NCI-H2171 treated with DMSO at 0.1 percent for 48 hours (cell line): ENCODE results near the gene CDC14A.
A peak's percentile ranks its signal among the peaks of the same experiment; 100 is the strongest.

Experiments
- DNase-seq: peaks from one replicate; lab custom pipeline; 2025; lab: John Stamatoyannopoulos, UW

CDC14A gene

DNA sequence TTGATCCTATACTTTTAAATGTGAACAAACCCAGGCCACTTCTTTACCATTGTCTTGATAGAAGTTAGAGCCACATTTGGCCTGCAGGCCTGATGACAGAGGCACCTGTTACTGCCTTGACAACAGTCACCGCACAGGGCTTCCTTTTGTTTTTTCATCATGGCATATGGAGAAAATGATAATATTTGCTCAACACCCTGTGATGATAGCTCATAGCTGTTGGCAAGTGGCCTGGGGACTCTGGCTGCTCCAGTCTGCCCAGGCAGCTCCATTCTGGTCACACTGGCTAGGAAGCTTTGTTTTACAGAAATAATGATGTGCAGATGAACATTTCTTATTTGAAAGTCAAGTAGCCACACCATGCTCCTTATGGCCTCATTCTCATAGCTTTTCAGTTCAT, 96.1 kb downstream of the CDC14A start:
- DNase-seq, result peak; percentile 34

DNA sequence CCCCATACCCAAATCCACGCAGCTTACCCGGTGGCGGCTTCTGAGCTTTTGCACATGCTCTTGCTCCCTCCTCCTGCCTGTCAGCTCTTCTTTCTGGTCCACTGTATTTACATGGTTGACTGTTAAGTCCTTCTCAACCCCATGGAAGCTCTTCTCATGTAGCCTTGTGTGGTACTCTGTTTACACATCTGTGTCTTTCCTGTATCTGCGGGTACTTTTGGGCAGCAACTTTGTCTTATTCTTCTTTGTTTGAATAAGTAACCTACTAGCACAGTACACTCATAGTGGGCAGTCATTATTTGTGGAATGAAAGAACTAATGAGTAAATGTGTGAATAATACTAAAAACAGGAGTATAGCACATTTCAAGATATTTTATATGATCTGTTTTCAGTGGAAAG, 97.2 kb downstream of the CDC14A start:
- DNase-seq, result no peak

DNA sequence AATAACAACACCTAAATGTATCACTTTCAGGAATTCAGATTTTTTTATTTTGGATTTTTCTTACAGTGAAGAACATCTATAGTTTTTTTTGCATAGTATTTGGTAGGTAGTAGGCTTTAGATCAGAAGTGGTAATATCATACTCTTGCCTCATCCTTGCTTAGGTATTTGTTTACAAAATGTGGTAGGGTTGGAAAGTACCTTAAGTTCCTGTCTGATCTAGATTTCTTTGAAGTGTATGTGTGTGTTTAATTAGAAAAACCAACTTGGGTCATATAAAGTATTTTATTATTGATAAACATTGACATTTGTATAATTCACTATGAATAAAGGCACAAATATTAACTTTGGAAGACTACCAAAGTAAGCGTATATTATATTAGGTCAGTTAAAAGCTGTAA, 100.3 kb downstream of the CDC14A start:
- no peak for DNase-seq

DNA sequence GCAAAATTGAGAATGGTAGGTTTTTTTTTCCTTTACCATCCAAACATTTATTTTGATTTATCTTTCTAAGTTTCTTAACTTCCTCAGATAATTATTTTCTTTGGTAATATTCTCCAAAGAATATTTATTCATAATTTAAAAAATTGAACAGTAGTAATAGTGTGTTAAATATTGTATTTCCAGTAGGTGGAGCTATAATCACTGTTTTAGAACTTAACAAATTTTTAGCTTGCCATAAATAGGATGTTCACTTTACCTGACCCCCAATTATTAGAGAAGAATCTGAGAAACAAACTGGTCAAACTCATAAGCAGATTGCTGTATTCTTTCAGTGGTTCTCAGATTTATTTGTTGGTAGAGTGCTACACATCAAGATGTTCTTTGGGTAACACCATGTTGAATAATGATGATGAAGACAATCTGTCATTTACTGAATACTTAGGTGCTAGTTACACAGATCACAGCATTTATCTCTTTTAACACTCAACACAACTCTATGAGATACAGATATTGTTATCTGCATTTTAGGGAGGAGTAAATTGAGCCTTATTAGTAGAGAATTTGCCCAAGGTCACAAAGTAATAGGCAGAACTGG, 103.3 kb downstream of the CDC14A start:
- peak; percentile 33 for DNase-seq

DNA sequence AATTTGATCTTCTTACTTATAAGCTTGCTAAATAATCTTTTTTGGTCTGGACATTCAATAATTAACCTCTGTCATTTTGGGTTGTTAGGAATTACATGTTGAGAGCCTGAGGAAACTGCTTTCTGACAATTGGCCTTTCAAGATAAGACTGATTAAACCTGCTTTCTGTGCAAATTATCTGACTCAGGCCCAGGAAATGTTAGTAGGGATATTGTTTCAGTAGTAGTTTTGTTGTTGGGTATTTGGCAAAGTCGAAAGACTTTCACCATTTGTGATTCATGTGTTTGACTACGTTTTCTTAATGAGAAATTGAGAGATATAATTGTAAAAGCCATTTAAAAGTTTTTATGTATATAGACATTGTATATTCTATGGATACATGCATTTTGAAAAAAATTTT, 104.6 kb downstream of the CDC14A start:
- no peak for DNase-seq

DNA sequence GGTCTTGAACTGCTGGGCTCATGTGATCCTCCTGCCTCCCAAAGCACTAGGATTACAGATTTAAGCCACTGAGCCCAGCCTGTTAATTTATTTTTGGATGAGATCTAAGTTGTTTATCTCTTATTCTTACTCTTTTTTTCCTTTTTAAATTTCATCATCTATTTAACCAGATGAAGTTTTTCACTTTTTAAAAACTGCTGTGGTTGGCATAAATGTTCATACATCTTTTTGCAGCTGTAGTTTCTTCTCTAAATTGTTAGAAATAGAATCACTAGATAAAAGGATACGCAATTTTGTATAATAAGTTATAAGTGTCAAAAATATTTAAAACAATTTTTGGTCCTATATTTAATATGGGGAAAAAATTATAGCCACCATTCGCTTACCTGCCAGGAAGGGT, 105.4 kb downstream of the CDC14A start:
- DNase-seq, result no peak

DNA sequence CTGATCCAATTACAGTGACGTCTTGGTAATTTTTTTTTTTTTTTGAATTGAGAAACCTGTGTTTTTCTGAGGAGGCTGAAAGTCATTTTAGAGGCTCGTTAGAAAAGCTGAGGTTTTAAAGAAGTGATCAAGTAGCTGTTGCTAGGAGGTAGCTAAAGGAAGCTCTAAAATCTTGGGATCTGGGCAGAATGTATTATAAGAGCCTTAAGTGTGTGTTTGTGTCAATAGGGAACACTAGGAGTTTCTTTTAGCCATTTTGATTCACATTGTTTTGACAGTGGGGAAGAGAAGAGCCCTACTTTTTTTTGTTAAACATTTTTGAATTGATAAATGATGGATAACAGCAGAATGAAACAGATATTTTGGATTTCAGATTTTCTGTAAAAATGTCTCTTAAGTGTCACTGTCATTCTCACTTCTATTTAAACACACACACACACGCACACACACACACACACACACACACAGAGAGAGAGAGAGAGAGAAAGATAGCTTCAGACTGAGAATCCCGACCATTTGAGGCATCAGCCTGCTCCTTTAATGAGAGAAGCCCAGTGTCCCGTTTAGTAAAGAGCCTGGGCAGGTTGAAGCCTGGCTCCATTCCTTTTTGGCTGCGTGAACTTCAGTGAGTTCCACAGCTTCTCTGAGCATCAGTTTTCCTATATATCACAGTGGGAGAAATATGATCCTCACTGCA, 106.5 kb downstream of the CDC14A start:
- DNase-seq, result peak; percentile 53

DNA sequence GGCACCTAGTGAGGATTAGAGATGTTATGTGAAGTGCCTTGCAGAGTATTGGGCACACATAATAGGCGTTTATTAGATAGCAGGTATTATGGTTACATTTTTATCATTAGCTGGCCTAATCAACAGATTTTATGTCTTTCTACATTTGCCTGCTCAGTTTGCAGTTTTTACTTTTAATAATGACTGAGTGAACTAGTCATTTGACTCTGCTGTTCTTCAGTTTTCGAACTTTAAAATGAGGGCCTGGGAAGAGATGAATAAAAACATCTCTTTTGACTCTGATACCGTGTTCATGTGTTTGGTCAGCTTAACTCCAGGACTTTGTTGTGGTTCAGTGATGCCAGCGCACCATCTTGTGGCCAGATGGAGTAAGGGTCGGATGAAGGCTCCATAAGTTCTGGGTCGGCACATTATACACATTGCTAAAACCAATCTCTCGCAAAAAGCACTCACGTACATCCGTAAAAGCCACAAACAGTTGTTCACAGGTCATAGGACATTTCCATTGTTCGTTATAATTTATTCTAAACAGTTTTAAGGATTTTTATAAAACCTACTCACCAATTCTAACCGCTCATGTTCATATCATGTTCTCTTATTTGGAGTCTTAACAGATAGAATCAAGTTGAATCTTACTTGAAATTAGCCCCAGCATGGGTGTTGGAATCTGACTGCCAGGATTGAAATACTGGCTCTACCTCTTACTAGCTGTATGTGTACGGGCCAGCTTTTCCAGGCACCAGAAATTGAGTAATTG, 107.2 kb downstream of the CDC14A start:
- peak; percentile 71 for DNase-seq

DNA sequence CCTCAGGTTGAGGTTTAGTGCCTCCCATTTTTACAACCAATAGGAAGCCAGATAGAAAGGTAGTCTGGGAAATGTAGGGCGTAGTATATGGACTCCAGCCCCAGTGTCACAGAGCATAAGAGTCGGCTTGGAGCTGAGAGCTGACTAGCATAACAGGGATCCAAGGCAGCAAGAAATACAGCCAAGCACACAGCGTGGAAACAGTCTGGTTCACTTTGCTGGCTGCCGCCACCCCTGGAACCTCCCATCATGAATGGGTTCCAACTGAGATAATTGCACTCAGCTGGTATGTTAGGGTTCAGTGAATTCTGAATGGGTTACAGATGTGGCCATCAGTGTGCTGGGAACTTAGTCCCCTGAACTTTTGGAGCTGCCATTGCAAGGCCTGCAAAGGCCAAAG, 108.9 kb downstream of the CDC14A start:
- DNase-seq, result peak; percentile 29

DNA sequence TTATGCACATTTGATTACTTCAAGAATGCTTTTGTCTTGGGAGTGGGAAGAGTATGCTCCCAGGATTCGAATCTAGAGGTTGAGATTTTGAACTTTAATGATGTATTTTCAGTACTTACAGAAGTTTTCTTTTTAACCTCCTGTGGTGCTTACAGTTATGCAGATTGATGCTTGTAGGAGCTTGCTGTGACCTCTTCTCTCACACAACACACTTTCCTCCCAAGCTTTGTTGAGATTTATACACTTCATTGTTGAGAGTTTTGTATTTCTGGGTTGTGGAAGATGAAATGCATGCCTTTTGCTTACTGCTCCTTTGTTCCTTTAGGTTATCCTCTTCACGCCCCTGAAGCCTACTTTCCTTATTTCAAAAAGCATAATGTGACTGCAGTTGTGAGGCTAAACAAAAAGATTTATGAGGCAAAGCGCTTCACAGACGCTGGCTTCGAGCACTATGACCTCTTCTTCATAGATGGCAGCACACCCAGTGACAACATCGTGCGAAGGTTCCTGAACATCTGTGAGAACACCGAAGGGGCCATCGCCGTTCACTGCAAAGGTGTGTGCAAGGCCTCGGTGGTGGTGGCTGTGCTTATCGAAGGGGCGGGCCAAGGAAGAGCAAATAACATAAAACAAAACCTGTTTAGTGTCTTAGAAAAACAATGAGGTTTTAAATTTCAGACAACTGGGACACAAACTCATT, 110.2 kb downstream of the CDC14A start:
- DNase-seq, result no peak

DNA sequence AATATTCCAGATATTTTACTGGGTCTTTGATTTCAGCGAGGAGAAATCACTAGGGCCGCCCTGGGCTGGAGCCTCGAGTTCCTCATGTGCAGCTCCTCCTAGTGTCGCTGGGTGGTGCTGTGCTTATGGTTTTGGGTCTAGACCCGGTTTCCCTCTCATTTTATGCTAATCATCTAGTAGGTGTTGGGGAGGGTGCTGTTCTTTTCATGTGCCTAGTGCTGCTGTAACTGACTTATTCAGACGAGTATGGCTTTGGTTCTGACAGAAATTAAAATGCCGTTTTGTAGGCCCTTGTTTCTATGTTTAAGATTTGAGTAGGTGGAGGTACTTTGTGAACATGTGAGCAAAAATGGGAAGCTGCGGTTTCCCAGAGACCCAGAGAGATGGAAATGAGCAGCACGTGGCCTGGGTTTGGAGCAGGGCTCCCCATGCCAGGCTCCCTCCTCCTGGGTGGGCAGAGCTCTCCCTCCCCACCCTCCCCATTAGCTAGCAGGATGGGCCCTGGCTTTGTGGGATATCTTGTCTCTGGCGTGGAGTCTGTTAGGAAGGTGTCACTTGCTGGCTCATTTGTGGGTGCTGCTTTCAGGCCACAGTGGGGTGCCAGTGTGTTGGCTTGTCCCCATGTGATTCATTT, 111.6 kb downstream of the CDC14A start:
- peak; percentile 76 for DNase-seq

DNA sequence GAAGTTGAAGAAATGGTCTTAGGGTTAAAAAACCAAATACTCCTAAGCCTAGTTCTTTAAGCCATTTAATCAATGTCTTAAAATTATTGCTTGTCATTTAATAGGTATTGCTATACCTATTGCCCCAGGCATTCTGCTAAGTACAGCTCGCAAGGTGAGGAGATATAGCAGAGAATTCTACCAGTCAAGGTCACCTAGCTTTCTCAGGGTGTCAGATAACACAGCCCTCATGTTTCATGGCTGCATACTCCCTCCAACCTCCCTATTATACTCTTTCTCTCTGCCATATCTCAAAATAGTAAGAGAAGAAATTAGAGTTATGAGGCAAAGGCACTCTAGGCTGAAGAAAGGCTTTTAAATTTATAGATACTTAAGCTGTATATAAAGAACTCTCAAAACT, 117.3 kb downstream of the CDC14A start:
- DNase-seq, result peak; percentile 89

DNA sequence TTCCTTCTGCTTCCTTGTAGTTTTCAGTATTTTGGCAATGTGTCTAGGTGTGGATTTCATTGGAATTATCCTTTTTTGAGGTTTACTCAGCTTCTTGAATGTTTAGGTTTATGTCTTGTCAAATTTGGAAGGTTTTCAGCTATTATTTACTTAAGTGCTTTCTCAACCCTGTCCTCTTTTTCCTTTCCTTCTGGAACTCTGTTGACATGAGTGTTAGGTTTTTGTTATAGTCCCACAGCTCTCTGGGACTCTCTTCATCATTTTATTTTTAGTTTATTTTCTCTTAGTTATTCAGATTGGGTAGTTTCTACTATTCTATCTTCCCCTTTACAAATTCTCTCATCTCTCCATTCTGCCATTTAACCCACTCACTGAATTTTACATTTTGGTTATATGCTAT, 122.5 kb downstream of the CDC14A start:
- DNase-seq, result no peak

DNA sequence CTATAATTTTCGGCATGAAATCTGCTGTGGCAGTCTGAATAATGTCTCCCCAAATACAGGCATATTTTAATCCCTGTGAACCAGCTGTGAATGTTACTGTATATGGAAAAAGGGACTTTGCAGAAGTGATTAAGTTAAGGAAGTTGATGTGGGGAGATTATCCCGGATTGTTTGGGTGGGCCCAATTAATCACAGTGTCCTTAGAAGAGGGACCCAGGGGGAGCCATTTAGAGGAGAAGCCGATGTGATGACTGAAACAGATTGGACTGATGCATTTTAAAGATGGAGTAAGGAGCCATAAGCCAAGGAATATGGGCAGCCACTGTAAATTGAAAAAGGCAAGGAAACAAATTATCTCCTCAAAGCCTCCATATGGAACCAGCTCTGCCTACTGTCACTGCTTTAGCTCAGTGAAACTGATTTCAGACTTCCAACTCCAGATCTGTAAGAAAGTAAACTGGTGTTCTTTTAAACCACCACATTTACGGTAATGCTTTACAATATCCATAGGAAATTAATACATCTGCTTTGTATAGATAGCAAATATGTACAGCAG, 124.5 kb downstream of the CDC14A start:
- DNase-seq, result no peak

DNA sequence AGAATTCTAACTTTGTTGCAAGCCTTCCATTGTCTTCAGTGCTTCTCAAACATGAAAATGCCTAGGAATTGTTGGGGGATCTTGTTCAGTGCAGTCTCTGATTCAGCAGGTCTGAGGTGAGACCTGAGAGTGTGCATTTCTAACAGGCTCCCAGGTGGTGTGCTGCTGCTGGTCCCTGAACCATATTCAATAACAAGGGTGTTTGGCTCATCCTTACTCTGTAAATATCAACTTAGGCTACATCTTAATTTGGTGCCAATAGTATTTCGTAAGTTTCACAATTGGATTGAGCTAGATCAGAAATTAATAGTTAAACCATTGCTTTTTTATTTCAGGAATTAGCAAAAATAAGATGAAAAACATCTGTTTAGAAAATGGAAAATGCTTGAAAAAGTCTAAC, 126.5 kb downstream of the CDC14A start:
- peak; percentile 37 for DNase-seq

DNA sequence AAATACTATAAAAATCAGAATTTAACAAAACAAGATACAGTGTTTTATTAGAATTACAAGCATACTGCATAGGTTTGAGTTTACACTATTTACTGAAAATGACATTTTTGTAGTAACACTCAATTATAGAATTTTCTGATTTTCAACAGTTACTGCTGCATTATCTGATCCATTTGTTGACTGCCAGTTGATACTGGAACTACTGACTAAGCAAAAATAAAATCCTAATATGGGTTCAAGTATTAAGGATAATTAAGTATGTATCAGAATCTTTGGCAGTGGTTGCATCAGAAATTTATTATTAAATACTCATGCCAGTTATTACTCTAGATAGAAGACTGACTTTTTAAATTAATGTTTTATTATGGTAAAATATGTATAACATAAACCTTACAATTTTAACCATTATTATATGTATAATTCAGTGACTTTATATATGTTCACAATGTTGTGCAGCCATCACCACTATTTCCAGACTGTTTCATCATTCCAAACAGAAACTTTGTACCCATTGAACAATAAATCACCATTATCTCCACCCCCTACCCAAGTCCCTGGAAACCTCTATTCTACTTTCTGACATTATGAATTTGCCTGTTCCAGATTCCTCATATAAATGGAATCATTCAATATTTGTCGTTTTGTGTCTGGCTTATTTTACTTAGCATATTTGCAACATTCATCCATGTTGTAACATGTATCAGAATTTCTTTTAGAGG, 127.5 kb downstream of the CDC14A start:
- no peak for DNase-seq

DNA sequence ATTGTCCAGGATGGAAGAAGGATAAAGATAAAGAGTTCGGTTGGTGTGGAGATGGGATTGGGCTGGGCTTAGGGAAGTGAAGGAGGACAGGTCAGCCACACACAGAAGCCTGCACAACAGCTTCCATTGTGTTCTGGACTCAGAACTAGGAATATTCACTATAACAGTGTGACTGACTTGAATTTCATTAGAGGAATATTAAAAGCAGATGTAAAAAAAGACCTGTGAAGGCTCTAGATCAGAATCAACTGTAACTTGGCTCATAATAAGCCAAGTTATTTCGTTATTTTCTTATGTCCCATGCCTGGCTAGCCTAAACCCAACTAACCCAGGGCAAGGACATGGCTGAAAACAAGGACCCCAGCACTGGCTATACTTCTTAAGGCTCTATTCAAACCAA, 129.0 kb downstream of the CDC14A start:
- no peak for DNase-seq

DNA sequence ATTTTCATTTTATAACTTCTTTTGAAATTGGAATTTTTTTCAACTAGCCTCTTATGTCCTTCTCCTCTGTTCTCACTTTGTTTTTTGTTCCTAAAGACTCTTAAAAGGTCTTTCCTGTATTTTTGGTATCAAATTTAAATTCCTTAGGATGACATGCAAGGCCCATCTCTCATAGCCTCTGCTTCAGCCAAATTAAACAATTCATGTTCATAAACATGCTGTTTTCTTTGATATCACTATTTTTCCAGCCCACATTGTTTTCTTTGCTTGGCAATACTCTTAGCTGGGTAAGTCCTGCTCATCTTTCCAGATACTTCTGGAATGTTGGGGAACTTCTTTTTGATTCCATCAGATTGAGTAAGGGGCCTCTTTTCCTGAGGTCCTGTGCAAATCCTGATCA, 129.9 kb downstream of the CDC14A start:
- DNase-seq, result no peak

DNA sequence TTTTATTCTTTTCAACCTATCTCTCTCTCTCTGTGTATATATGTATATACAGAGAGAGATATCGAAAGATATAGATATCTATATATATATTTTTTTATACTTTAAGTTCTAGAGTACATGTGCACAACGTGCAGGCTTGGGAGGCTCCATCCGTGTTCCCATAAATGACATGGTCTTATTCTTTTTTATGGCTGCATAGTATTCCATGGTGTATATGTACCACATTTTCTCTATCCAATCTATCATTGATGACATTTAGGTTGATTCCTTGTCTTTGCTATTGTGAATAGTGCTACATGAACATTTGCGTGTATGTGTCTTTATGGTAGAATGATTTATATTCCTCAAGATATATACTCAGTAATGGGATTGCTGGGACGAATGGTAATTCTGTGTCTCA, 130.4 kb downstream of the CDC14A start:
- DNase-seq, result no peak

DNA sequence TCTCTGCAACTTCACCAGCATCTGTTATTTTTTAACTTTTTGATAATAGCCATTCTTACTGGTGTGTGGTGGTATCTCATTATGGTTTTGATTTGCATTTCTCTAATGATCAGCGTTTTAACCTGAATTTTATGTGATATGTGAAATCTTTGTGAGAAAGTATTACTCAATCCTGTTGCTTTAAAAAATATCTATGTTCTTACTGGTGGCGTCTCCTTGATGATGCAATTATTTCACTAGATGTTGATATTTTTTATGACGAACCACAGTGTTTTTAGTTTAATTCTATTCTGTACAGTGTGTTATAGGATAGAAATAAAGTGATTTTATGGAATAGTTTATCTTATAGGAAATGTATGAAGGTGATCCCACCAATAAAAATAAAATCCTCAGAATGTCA, 130.9 kb downstream of the CDC14A start:
- no peak for DNase-seq

DNA sequence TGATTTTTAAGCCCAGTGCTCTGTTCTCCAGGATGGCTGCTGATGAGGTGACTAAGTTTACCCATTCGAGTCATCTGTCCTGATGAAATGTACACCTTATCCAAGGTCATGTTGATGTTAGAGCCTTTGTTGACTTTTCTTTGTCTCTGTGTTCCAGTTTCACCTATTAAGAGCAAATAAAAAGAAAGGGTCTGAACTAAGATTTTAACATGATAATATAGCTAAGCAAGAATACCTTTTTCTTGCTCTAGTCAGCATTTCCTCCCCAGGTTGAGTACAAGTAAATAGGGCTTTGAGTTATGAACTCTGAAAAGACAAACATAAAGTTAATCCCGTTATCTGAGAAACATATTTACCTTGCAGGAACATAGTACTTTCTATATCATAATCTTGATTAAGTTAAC, 133.6 kb downstream of the CDC14A start:
- DNase-seq, result no peak
